GM19023 (cell line): ENCODE measurements around the gene FLT4.
"Not testable (repeated sequence)": the region's sequence is repeated elsewhere in the genome, so short reads cannot be mapped to it uniquely, and the experiment has no call there.

Experiments used
- ATAC-seq: cut with Tn5 transposase; IDR thresholded peaks from one replicate; pipeline ENCODE4 v1.9.1; 2021; ENCODE audit warnings: mild to moderate bottlenecking, moderate library complexity; ENCODE audit not compliant: unreplicated experiment

Gene FLT4

GRCh38 chr5:180649297-180650039 lies at the start of gene FLT4:
Gene FLT4, minus strand, starts transcription at chr5:180649600. Its CDS starts 55 bp downstream, at chr5:180649545.
- ATAC-seq: no peak

- no peak for ATAC-seq
Observed at GRCh38 chr5:180699042-180699441, 49.6 kb upstream of the FLT4 start.

GRCh38 chr5:180696116-180696515 lies 46.7 kb upstream of the FLT4 start:
- ATAC-seq: no peak

GRCh38 chr5:180692429-180692828 lies 43.0 kb upstream of the FLT4 start:
- ATAC-seq: no peak

- no peak for ATAC-seq
Observed at GRCh38 chr5:180691046-180691445, 41.6 kb upstream of the FLT4 start.

- no peak for ATAC-seq
Observed at GRCh38 chr5:180690562-180690961, 41.2 kb upstream of the FLT4 start.

- ATAC-seq: no peak
Observed at GRCh38 chr5:180689775-180690174, 40.4 kb upstream of the FLT4 start.

- ATAC-seq: no peak
Observed at GRCh38 chr5:180689071-180689694, 39.8 kb upstream of the FLT4 start.

GRCh38 chr5:180688330-180689070 lies 39.1 kb upstream of the FLT4 start:
- ATAC-seq: no peak

- not testable (repeated sequence) for ATAC-seq
Observed at GRCh38 chr5:180686799-180687198, 37.4 kb upstream of the FLT4 start.

- ATAC-seq: no peak
Observed at GRCh38 chr5:180684623-180685161, 35.3 kb upstream of the FLT4 start.

GRCh38 chr5:180683220-180683922 lies 34.0 kb upstream of the FLT4 start:
- no peak for ATAC-seq

- no peak for ATAC-seq
Observed at GRCh38 chr5:180682560-180682959, 33.2 kb upstream of the FLT4 start.

GRCh38 chr5:180682008-180682407 lies 32.6 kb upstream of the FLT4 start:
- ATAC-seq: not testable (repeated sequence)

- ATAC-seq: not testable (repeated sequence)
Observed at GRCh38 chr5:180678319-180678718, 28.9 kb upstream of the FLT4 start.

- ATAC-seq: no peak
Observed at GRCh38 chr5:180675036-180675635, 25.7 kb upstream of the FLT4 start.

- ATAC-seq: not testable (repeated sequence)
Observed at GRCh38 chr5:180674090-180674475, 24.7 kb upstream of the FLT4 start.

- ATAC-seq: no peak
Observed at GRCh38 chr5:180673371-180674089, 24.1 kb upstream of the FLT4 start.

GRCh38 chr5:180671958-180672524 lies 22.6 kb upstream of the FLT4 start:
- ATAC-seq: not testable (repeated sequence)
